Measurements from ENCODE around the gene CD5L. TPM values are rescaled to one million over a fixed set of nuclear protein-coding genes. Genes with fewer than 3 reads are reported as not detected.

The CD5L gene
- total and polyA plus RNA-seq, 2 of the 13 experiments (the other 11 are each of a cell fraction or from before 2014, with no cell fraction given), result not detected

DNA sequence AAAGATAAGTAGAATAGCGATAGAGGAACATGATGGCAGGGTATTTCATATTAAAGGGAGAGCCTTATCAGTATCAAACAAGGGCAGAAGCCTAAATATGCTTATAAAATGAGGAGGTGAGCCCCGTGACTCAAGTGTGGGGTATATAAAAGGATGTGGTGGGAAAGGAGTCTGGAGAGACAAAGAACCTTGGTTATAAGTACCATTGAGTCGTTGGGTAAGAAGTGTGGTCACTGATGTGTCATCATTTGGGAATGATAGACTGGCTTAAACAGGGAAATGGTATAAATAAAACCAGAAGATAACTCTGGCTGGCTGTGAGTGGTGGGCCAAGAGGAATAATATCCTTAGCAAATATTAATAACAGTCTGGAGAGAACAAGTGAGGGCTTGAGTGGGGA, 10.9 kb upstream of the CD5L start:
- H3K27ac ChIP-seq (ENCODE audit: extremely low read length, insufficient read depth, low read length), result no peak overlapping the region
- POLR2A ChIA-PET, result no interaction called here
- in situ Hi-C loops (cut with HindIII; ENCODE audit: extremely low pct_ligation_motif_present, low pct_unique_long_range_greater_than_20kb) (no loop called here), intact Hi-C loops (cut with micrococcal nuclease; ENCODE audit: unreplicated experiment) (no loop called here)
- WGBS (ENCODE audit: low lambda C conversion rate), result 2% methylated on average over 3 of the region's 3 CpGs
- H3K4me1 ChIP-seq (ENCODE audit: insufficient read depth, low read length), result no peaks in the 10 kb centered on the region
- no peaks in the 10 kb centered on the region for H3K9me3 ChIP-seq (ENCODE audit: low read length)
- DNase-seq (ENCODE audit: low spot score), result no peak
- H3K79me2 ChIP-seq (ENCODE audit: insufficient read depth, low read length), result no peaks in the 10 kb centered on the region
- ATAC-seq, result no peak
- no peak overlapping the region for H3K9ac ChIP-seq (ENCODE audit: insufficient read depth, low read depth, low read length)
- no peak overlapping the region for H2AFZ ChIP-seq (ENCODE audit: low read length)
- H3K36me3 ChIP-seq (replicated peaks in 1 of 2; ENCODE audit: control insufficient read depth in 1 of 2, insufficient read depth in 2 of 2, low read length in 2 of 2), result no peaks in the 10 kb centered on the region
- H3K4me3 ChIP-seq (replicated peaks in 1 of 3; ENCODE audit: insufficient read depth in 1 of 3, low read depth in 2 of 3, low read length in 3 of 3), result no peak overlapping the region
- BruUV-seq (replicated peaks), result no TSS peak
- no peaks in the 10 kb centered on the region for H3K27me3 ChIP-seq (ENCODE audit: control insufficient read depth in 1 of 2, insufficient read depth in 2 of 2, low read length in 2 of 2)
- CTCF ChIA-PET (ENCODE audit: low intra/inter-chr PET ratio, low total read pairs), result no interaction called here
- TF ChIP-seq ZNF329 (CRISPR knock-in tag; IDR thresholded peaks at IDR 0.05; ENCODE audit: low read depth) (no peak), ZNF614 (CRISPR knock-in tag; IDR thresholded peaks at IDR 0.05; ENCODE audit: borderline replicate concordance) (no peak), TAF1 (CRISPR knock-in tag; IDR thresholded peaks at IDR 0.05) (no peak), ZFAT (CRISPR knock-in tag; conservative IDR thresholded peaks at IDR 0.05) (no peak), ETS1 (CRISPR knock-in tag; IDR thresholded peaks at IDR 0.05) (no peak), ZNF460 (CRISPR knock-in tag; IDR thresholded peaks at IDR 0.05; ENCODE audit: borderline replicate concordance) (no peak), ZNF768 (CRISPR knock-in tag; IDR thresholded peaks at IDR 0.05) (no peak), ZNF567 (CRISPR knock-in tag; IDR thresholded peaks at IDR 0.05; ENCODE audit: borderline replicate concordance) (no peak)
- TF ChIP-seq, protein P1, sequence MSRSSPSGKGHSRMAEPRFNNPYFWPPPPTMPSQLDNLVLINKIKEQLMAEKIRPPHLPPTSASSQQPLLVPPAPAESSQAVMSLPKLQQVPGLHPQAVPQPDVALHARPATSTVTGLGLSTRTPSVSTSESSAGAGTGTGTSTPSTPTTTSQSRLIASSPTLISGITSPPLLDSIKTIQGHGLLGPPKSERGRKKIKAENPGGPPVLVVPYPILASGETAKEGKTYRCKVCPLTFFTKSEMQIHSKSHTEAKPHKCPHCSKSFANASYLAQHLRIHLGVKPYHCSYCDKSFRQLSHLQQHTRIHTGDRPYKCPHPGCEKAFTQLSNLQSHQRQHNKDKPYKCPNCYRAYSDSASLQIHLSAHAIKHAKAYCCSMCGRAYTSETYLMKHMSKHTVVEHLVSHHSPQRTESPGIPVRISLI (CRISPR knock-in tag; IDR thresholded peaks at IDR 0.05; ENCODE audit: borderline replicate concordance), result no peak
- TF ChIP-seq, protein P2, sequence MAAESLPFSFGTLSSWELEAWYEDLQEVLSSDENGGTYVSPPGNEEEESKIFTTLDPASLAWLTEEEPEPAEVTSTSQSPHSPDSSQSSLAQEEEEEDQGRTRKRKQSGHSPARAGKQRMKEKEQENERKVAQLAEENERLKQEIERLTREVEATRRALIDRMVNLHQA (CRISPR knock-in tag; IDR thresholded peaks at IDR 0.05), result no peak
- FAIRE-seq, result no peak
- no peak overlapping the region for H3K4me2 ChIP-seq (ENCODE audit: low read depth, low read length)
- no peaks in the 10 kb centered on the region for H4K20me1 ChIP-seq (ENCODE audit: insufficient read depth, low read length)

Measured in HepG2 (cell line).